NCI-H524 treated with DMSO at 0.1 percent for 48 hours (cell line): ENCODE results near the gene UNC5A.

Experiments
- DNase-seq: peaks from one replicate; lab custom pipeline; 2025; lab: John Stamatoyannopoulos, UW

UNC5A gene

GRCh38 chr5:176821441-176821840 is 11.1 kb downstream of the UNC5A start:
- no peak for DNase-seq

- DNase-seq: no peak
Measured at GRCh38 chr5:176822041-176822792, 11.9 kb downstream of the UNC5A start.

GRCh38 chr5:176822793-176823481 is 12.6 kb downstream of the UNC5A start:
- DNase-seq: no peak

- no peak for DNase-seq
Measured at GRCh38 chr5:176823869-176824412, 13.6 kb downstream of the UNC5A start.

- DNase-seq: no peak
Measured at GRCh38 chr5:176824604-176825003, 14.2 kb downstream of the UNC5A start.

- DNase-seq: no peak
Measured at GRCh38 chr5:176825234-176825633, 14.9 kb downstream of the UNC5A start.

GRCh38 chr5:176825957-176826356 is 15.6 kb downstream of the UNC5A start:
- no peak for DNase-seq

GRCh38 chr5:176827736-176828414 is 17.5 kb downstream of the UNC5A start:
- DNase-seq: no peak

GRCh38 chr5:176829320-176829719 is 19.0 kb downstream of the UNC5A start:
- no peak for DNase-seq

GRCh38 chr5:176830422-176830994 is 20.1 kb downstream of the UNC5A start:
- DNase-seq: no peak

- DNase-seq: no peak
Measured at GRCh38 chr5:176830995-176831423, 20.6 kb downstream of the UNC5A start.

- no peak for DNase-seq
Measured at GRCh38 chr5:176831425-176831824, 21.1 kb downstream of the UNC5A start.

- no peak for DNase-seq
Measured at GRCh38 chr5:176832162-176832561, 21.8 kb downstream of the UNC5A start.

- no peak for DNase-seq
Measured at GRCh38 chr5:176833286-176833685, 22.9 kb downstream of the UNC5A start.

GRCh38 chr5:176835918-176836317 is 25.6 kb downstream of the UNC5A start:
- no peak for DNase-seq

GRCh38 chr5:176836811-176837706 is 26.7 kb downstream of the UNC5A start:
- peak; percentile 72 for DNase-seq

GRCh38 chr5:176837707-176838115 is 27.4 kb downstream of the UNC5A start:
- no peak for DNase-seq

GRCh38 chr5:176843673-176844072 is 33.3 kb downstream of the UNC5A start:
- DNase-seq: no peak

GRCh38 chr5:176844281-176844680 is 33.9 kb downstream of the UNC5A start:
- no peak for DNase-seq

GRCh38 chr5:176844706-176845391 is 34.5 kb downstream of the UNC5A start:
- peak; percentile 29 for DNase-seq

- no peak for DNase-seq
Measured at GRCh38 chr5:176845392-176845713, 35.0 kb downstream of the UNC5A start.
